K562 (cell line): Measurements from ENCODE around the gene CRYBG2. TPM values are rescaled to one million over a fixed set of nuclear protein-coding genes. Genes with fewer than 3 reads are reported as not detected.
A peak's percentile ranks its signal among the peaks of the same experiment; 100 is the strongest.

ENCODE experiments used
- ATAC-seq: fragments of 200-7000 bp; cut with Tn5 transposase; 3 replicates; pipeline ENCODE4 v1.9.1; 2020; ENCODE audit warnings: moderate library complexity
- BruUV-seq: library from RNA; stranded (reverse); fragments of 400-500 nt; replicated peaks from 2 replicates; lab custom pipeline; 2021; lab: Mats Ljungman, UMichigan
- CTCF ChIA-PET: fragments of 300-600 bp; formaldehyde crosslinking; extraction: SDS; loops from one replicate; lab custom pipeline; 2021; ENCODE audit warnings: low intra/inter-chr PET ratio; lab: Yijun Ruan, JAX
- POLR2A ChIA-PET: fragments of 300-600, 350-650 bp; sonication (Branson Sonifier 250); formaldehyde crosslinking; extraction: SDS; loops from one replicate; lab custom pipeline; 2021; ENCODE audit warnings: antibody characterized with exemption, inconsistent platforms; lab: Yijun Ruan, JAX
- DNase-seq, 4 experiments: peaks; one replicate each; pipeline versions ENCODE4 v3.0.0 to v3.0.0-alpha.2; 2011 to 2018; ENCODE audit warnings: low spot score in 3 of 4, mixed read lengths in 3 of 4; ENCODE audit errors: extremely low read depth in 1 of 4
- FAIRE-seq: peaks from 2 replicates; lab custom pipeline; 2011; peaks lifted over from hg19 to GRCh38; lab: Jason Lieb, UNC
- H2AFZ ChIP-seq: 2 replicates; pipeline ENCODE4 v1.6.0; 2011; ENCODE audit warnings: low read depth, low read length, control low read depth, inconsistent platforms
- H3K27ac ChIP-seq: fragments of 200-600 bp; 3 replicates; pipeline ENCODE4 v1.8.0; 2011; ENCODE audit warnings: low read depth, mild to moderate bottlenecking, control low read depth, inconsistent platforms, low read length, moderate library complexity, mixed read lengths; ENCODE audit errors: extremely low read depth
- H3K27me3 ChIP-seq, 2 experiments: fragments of 300-600 bp in 1 of 2; 2 replicates in 1 of 2; 3 replicates in 1 of 2; pipeline versions ENCODE4 v1.6.0 to v1.8.0; 2011; ENCODE audit warnings: inconsistent platforms in 2 of 2, low read length in 2 of 2, mild to moderate bottlenecking in 1 of 2, mixed read lengths in 1 of 2, moderate library complexity in 1 of 2; ENCODE audit not compliant: control insufficient read depth in 2 of 2, insufficient read depth in 2 of 2
- H3K36me3 ChIP-seq: fragments of 300-600 bp; 3 replicates; pipeline ENCODE4 v1.8.0; 2011; ENCODE audit warnings: mild to moderate bottlenecking, low read length, inconsistent platforms; ENCODE audit not compliant: control insufficient read depth, insufficient read depth
- H3K4me1 ChIP-seq, 2 experiments: fragments of 200-600 bp in 1 of 2; replicated peaks in 1 of 2; 2 replicates in 1 of 2; 3 replicates in 1 of 2; pipeline versions ENCODE4 v1.5.1 to v1.8.0; 2011; ENCODE audit warnings: inconsistent platforms in 2 of 2, low read length in 2 of 2, mild to moderate bottlenecking in 1 of 2, mixed read lengths in 1 of 2, moderate library complexity in 1 of 2; ENCODE audit not compliant: control insufficient read depth in 2 of 2, insufficient read depth in 2 of 2
- H3K4me2 ChIP-seq: 2 replicates; pipeline ENCODE4 v1.6.1; 2011; ENCODE audit warnings: low read length, control low read depth, inconsistent platforms, mixed read lengths; ENCODE audit not compliant: insufficient read depth
- H3K4me3 ChIP-seq: fragments of 200-600 bp; sonication (generic), shearing (Covaris generic); 2 replicates; pipeline ENCODE4 v1.5.1; 2016; ENCODE audit warnings: control low read depth, inconsistent platforms
- H3K79me2 ChIP-seq: fragments of 200-600 bp; 3 replicates; pipeline ENCODE4 v1.8.0; 2011; ENCODE audit warnings: low read length, inconsistent platforms; ENCODE audit not compliant: control insufficient read depth, insufficient read depth
- H3K9ac ChIP-seq, 2 experiments: 2 replicates each; pipeline versions ENCODE4 v1.6.0 to v1.6.1; 2011; ENCODE audit warnings: low read depth in 2 of 2, low read length in 2 of 2, control low read depth in 1 of 2, inconsistent platforms in 1 of 2, mild to moderate bottlenecking in 1 of 2, mixed read lengths in 1 of 2; ENCODE audit not compliant: insufficient read depth in 1 of 2
- H3K9me1 ChIP-seq: one replicate; pipeline ENCODE4 v1.6.0; 2011; ENCODE audit warnings: inconsistent platforms, mild to moderate bottlenecking, low read length, moderate library complexity; ENCODE audit not compliant: control insufficient read depth, insufficient read depth
- H3K9me3 ChIP-seq: replicated peaks from 2 replicates; pipeline ENCODE4 v1.5.1; 2011; ENCODE audit warnings: low read depth, low read length, inconsistent platforms; ENCODE audit not compliant: control insufficient read depth, insufficient read depth
- H4K20me1 ChIP-seq: replicated peaks from 2 replicates; pipeline ENCODE4 v1.6.1; 2011; ENCODE audit warnings: low read length, inconsistent platforms, mixed read lengths; ENCODE audit not compliant: control insufficient read depth, insufficient read depth
- EGR1 ChIP-seq: fragments of 450-650 bp; conservative IDR thresholded peaks from 2 replicates; pipeline ENCODE4 v1.6.1; 2017; ENCODE audit warnings: mild to moderate bottlenecking
- FOSL1 ChIP-seq: fragments of 200-800 bp; sonication (Bioruptor generic); conservative IDR thresholded peaks from 2 replicates; pipeline ENCODE4 v1.6.1; 2016; ENCODE audit warnings: missing genetic modification characterization, missing compliant biosample characterization
- KAT7 ChIP-seq: sonication (generic); formaldehyde crosslinking; IDR thresholded peaks from 2 replicates; pipeline ENCODE4 v1.8.0; 2022; ENCODE audit warnings: missing genetic modification reagents, mild to moderate bottlenecking, borderline replicate concordance
- NR2F6 ChIP-seq: fragments of 450-650 bp; formaldehyde crosslinking; IDR thresholded peaks from 2 replicates; pipeline ENCODE4 v1.4.0; 2020; ENCODE audit warnings: mild to moderate bottlenecking
- WGBS: fragments of 100-300 bp; shearing (Covaris generic); methylation state at CpG from one replicate; pipeline ENCODE4 v1.1.6; 2016; ENCODE audit warnings: low coverage, mixed read lengths; ENCODE audit not compliant: insufficient coverage; ENCODE audit errors: missing lambda C conversion rate; 5-methylcytosine and 5-hydroxymethylcytosine counted together
- in situ Hi-C: fragments of 300-500 bp; cut with MboI; formaldehyde crosslinking; loops from 4 replicates; pipeline ENCODE4 v1.15.0; 2018; ENCODE audit warnings: inconsistent platforms, mixed read lengths
- intact Hi-C: fragments of 100-400 bp; cut with micrococcal nuclease; formaldehyde crosslinking; loops from 2 replicates; pipeline ENCODE4 v1.14.2; 2022
- polyA plus RNA-seq, 8 experiments: library from polyadenylated mRNA; depleted of rRNA in 4 of 8; stranded (reverse) in 5 of 8; unstranded in 3 of 8; fragments of >200 nt; fragmentation: Nextera tagmentation in 2 of 8; fragmentation: Illumina TruSeq in 1 of 8; extraction: Ambion mirVana in 2 of 8; extraction: Trizol in 1 of 8; gene quantifications; 2 replicates each; pipeline versions ENCODE4 v1.2.1 to v1.2.3, GENCODE V29; 2011 to 2014; ENCODE audit warnings: inconsistent platforms in 1 of 8, missing spikeins in 1 of 8
- total RNA-seq, 7 experiments: library from RNA; depleted of rRNA in 6 of 7; stranded (reverse); fragments of >200 nt in 6 of 7; fragmentation: Illumina TruSeq in 2 of 7; extraction: Trizol in 2 of 7; gene quantifications; 2 replicates each; pipeline versions ENCODE4 v1.2.1 to v1.2.3, GENCODE V29; 2011 to 2021; ENCODE audit warnings: low replicate concordance in 1 of 7
- TF ChIP-seq, protein P1 (sequence below): sonication (generic); formaldehyde crosslinking; IDR thresholded peaks from 2 replicates; pipeline ENCODE4 v1.8.0; 2022; ENCODE audit warnings: mild to moderate bottlenecking, missing genetic modification reagents

CRYBG2 gene
- total and polyA plus RNA-seq, 9 of the 15 experiments (the other 6 are each of a cell fraction or from before 2014, with no cell fraction given), result 0.39 to 8.5 (median 3.7) TPM

DNA sequence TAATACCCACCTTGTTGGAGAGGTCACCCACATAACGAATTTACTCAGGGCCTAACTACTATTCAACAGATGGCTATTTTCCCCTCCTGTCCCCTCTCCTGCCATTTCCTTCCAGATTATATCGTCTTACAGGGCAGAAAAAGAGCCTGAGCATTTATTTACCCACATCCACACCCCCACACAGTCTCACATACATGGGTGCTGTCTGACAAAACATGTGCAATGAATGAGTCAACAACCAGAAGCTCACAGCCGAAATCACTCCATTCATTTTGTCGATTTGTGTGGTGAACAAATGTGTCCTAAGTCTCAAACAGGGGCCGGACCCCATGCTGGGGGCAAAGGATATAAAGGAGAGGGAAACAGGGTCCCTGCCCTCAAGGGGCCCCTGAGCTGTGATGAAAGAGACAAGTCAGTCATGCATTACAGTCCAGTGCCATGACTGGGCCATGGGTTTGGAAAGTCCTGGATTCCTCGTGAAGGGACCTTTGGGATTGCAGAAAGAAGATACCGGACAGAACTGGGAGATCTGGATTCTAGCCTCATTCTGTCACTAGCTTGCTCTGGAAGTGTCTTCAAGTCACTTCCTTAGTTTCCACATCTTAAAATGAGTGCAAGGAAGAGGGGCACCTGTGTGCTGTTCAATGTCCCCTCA lies 35.0 kb upstream of the CRYBG2 start:
- TF ChIP-seq EGR1 (peak; percentile 35; the same call in 1 of the 2 replicates), FOSL1 (tag) (0 out of 2 replicates have a peak, but pooled peaks have one; percentile 19), NR2F6 (CRISPR knock-in tag) (no peak), KAT7 (CRISPR knock-in tag) (no peak)
- TF ChIP-seq, protein P1, sequence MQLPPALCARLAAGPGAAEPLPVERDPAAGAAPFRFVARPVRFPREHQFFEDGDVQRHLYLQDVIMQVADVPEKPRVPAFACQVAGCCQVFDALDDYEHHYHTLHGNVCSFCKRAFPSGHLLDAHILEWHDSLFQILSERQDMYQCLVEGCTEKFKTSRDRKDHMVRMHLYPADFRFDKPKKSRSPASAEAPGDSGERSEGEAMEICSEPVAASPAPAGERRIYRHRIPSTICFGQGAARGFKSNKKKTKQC (CRISPR knock-in tag), result no peak
- no peak overlapping the region for H3K4me3 ChIP-seq
- H3K79me2 ChIP-seq, result no peaks in the 10 kb centered on the region
- no TSS peak for BruUV-seq
- peak overlapping the region in 1 of 2 experiments; percentile 0; a peak in 1 of 4 replicates for H3K9ac ChIP-seq
- POLR2A ChIA-PET, result interaction anchor here (0.7 to 1.4 kb wide), 4 partner anchors 10 to 71 kb away, joined by 3 to 4 read pairs (median 4); no protein-coding TSS in a partner anchor
- no peaks in the 10 kb centered on the region for H3K27me3 ChIP-seq
- CTCF ChIA-PET, result interaction anchor here (1.2 kb wide), 1 partner anchor 199 kb away, joined by 3 read pairs; no protein-coding TSS in a partner anchor
- in situ Hi-C loops, result no loop called here
- no peaks in the 10 kb centered on the region for H3K9me1 ChIP-seq
- H3K4me2 ChIP-seq, result no peak overlapping the region
- DNase-seq, result no peak
- no peaks in the 10 kb centered on the region for H4K20me1 ChIP-seq
- intact Hi-C loops, result loop anchor here (10.0 kb wide), 1 partner anchor 214 kb away; the partner anchor contains the start of genes CNKSR1 and ZNF593OS
- H3K9me3 ChIP-seq, result no peaks in the 10 kb centered on the region
- 34% methylated on average over 7 of the region's 7 CpGs for WGBS
- no peak for ATAC-seq
- no peak for FAIRE-seq
- H3K4me1 ChIP-seq, result peaks cover 5 to 18% of the 10 kb centered on the region in 2 experiments
- H3K27ac ChIP-seq, result no peak overlapping the region
- no peak overlapping the region for H2AFZ ChIP-seq
- no peaks in the 10 kb centered on the region for H3K36me3 ChIP-seq
